ENCODE data around the gene TECPR2.
"Not testable (repeated sequence)": the region's sequence is repeated elsewhere in the genome, so short reads cannot be mapped to it uniquely, and the experiment has no call there.

The TECPR2 gene

GRCh38 chr14:102333390-102333789 lies 29.4 kb upstream of the TECPR2 start:
- DNase-seq: no peak

DNA sequence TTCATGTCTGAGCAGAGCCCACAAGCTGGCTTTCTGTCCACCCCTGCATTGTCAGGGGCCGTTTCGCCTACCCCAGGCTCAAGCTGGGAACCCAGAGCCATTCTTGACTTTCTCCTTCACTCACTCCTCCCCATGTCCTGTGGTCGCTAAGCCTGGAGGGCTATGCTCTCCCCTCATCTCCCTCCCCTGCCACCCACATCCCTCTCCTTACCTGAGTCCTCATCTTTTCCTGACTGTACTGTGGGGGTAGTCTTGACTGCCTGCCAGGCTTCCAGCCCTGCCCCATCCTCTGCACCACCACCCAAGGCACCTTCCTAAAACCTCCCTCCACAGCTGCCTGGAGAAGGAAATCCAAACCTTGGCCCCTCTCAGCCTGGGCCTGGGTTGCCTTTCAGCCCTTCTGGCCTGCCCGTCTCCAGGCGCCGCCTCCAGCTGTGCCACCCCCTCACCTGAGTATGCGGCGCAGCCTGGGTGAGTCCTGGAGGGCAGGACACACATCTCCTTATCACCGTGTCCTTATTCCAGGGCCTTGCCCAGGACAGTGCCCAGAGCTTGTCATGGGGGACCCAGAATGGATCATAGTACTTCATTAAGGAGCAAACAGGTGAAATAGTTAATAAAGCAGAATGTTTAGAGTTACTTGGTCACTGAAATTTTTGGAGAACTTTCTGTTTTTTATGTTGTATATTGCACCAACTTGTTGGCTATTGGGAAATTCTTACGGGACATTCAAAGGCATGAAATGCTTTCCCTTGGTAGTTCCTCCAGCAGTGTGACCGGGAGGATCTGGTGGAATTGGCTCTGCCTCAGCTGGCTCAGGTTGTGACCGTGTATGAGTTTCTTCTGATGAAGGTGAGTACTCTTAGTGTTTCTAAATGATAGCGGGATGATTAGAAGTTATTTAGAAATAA lies 28.7 kb upstream of the TECPR2 start:
- no peak for DNase-seq

GRCh38 chr14:102335163-102335562 lies 27.6 kb upstream of the TECPR2 start:
- DNase-seq: no peak

GRCh38 chr14:102338724-102339123 lies 24.0 kb upstream of the TECPR2 start:
- DNase-seq: no peak

DNA sequence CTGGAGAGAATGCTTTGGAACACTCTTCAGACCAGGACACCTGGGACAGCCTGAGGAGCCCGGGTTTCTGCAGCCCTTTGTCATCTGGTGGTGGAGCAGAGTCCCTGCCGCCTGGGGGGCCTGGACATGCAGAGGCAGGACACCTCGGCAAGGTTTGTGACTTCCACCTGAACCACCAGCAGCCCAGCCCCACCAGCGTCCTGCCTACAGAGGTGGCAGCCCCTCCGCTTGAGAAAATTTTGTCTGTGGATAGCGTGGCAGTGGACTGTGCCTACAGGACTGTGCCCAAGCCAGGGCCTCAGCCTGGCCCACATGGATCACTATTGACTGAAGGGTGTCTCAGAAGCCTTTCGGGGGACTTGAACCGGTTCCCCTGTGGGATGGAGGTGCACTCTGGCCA lies 21.2 kb upstream of the TECPR2 start:
- DNase-seq: no peak

GRCh38 chr14:102342238-102342637 lies 20.5 kb upstream of the TECPR2 start:
- DNase-seq: no peak

GRCh38 chr14:102344084-102344483 lies 18.7 kb upstream of the TECPR2 start:
- DNase-seq: no peak

GRCh38 chr14:102344485-102344884 lies 18.3 kb upstream of the TECPR2 start:
- DNase-seq: no peak

GRCh38 chr14:102345232-102345631 lies 17.5 kb upstream of the TECPR2 start:
- no peak for DNase-seq

- no peak for DNase-seq
These were observed 16.1 kb upstream of the TECPR2 start for GRCh38 chr14:102346645-102347044.

DNA sequence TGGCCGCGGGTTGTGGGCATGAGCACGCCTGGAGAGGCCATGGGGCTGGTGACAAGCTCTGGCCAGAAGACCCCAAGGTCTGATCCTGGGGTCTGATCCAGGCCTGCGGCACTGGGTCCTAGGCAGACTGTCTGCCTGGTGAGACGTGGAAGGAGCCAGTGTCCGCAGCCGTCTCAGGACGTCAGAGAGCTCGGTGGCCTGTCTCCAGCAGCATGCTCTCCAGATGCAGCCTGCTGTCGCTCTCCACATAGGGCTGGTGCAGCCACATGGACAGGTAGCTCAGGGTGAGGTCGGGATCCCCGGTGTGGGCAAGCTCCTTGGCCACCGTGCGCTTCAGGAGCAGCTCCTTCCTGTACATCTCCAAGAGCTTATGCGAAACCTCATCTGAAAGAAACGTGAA lies 14.4 kb upstream of the TECPR2 start:
- DNase-seq: no peak

DNA sequence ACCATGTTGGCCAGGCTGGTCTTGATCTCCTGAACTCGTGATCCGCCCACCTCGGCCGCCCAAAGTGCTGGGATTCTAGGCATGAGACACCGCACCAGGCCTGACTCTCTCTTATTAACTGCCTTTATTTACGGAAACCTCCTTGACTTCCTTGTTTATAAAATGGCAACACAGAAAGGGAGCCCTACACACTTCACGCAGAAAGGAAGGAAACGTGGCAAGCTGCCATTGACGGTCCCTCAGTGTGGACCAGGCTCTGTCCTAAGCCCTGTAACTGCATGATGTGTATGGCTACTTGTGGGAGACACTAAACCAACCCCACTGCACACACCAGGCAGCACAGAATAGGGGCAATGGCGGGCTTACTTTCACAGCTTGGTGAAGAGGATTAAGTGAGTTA lies 11.7 kb upstream of the TECPR2 start:
- no peak for DNase-seq

- not testable (repeated sequence) for DNase-seq
These were observed 11.1 kb upstream of the TECPR2 start for GRCh38 chr14:102351593-102351992.

DNA sequence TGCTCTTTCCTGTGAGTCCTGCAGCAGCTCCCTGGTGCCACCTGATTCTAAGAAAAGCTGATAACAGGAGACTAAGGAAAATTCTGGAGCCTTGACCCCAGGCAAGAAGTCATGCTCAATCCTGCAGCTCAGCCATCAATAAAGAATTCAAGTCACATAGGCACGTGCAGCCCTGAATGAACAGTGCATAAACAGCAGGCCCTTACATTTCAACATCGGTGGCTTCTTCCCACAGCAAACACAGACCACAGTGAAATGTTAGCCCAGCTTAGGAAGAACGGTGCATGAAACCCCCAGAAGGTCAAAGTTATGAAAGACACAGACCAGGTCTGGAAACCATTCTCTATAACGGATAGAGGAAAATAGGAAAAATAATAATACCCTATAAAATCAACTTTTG lies 10.5 kb upstream of the TECPR2 start:
- no peak for DNase-seq

- no peak for DNase-seq
These were observed 9.6 kb upstream of the TECPR2 start for GRCh38 chr14:102353126-102353619.

- DNase-seq: no peak
These were observed 6.5 kb upstream of the TECPR2 start for GRCh38 chr14:102356280-102356679.

DNA sequence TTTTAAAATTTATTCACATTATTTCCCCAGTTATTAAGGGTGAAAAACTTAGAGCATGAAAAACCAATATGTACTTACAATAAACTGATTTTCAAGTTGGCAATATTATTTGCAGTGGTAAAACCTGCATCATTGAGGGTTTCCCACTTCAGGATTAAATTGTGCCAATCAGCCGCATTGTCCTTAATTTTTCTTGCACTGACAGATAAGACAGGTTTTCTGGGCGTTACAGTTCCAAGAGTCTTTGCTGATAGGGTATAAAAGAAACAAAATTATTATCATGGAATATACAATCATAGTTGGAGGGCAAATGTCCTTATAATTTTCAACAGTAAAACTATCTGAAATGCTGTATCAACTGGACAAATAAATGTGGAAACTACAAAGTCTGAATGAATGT lies 3.4 kb upstream of the TECPR2 start:
- no peak for DNase-seq

GRCh38 chr14:102360388-102360787 lies 2.4 kb upstream of the TECPR2 start:
- DNase-seq: no peak

GRCh38 chr14:102362084-102362483 lies 657 bp upstream of the TECPR2 start:
- no peak for DNase-seq

- DNase-seq: no peak
These were observed 622 bp downstream of the TECPR2 start for GRCh38 chr14:102363182-102363943.

DNA sequence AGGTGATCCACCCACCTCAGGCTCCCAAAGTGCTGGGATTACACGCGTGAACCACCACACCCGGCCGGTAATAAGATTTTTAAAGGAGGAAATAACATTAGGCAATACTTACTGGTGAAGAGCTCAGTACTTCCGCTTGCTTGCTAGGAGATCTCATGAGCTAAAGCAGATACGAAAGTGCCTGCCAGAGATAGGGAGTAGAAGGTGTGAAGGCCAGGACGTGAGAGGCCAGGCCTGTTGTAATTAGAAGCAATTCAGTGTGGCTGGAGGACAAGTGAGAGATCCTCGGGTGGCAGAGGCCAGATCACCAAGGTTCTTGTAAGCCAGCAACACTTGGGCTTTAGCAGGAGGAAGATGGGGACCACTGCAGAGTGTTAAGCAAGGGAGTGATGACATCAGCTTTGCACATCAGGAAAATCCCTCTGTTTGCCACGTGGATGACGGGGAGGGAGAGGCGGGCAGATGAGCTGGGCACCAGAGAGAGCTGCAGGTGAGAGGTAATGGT lies 7.6 kb downstream of the TECPR2 start:
- DNase-seq: no peak

- DNase-seq: no peak
These were observed 8.6 kb downstream of the TECPR2 start for GRCh38 chr14:102371361-102371760.

- DNase-seq: no peak
These were observed 10.4 kb downstream of the TECPR2 start for GRCh38 chr14:102373110-102373509.

- no peak for DNase-seq
These were observed 11.5 kb downstream of the TECPR2 start for GRCh38 chr14:102374264-102374663.

Measured in DMS 273 treated with DMSO at 0.1 percent for 48 hours (cell line).